Motor neuron (in vitro differentiated cells): ENCODE results near the gene SH3D19. TPM values are rescaled to one million over a fixed set of nuclear protein-coding genes. Genes with fewer than 3 reads are reported as not detected.

Experiments
- ATAC-seq, 8 experiments: fragments of 200-7000 bp; cut with Tn5 transposase; replicated peaks in 6 of 8; 2 replicates each; pipeline ENCODE4 v1.8.0; 2021; ENCODE audit warnings: mild to moderate bottlenecking in 8 of 8, moderate library complexity in 8 of 8
- H3K27ac ChIP-seq, 2 donors: fragments of 250-450 bp; sonication (Bioruptor Pico); 2 replicates each; pipeline ENCODE4 v1.9.0; 2021; ENCODE audit warnings: antibody characterized with exemption in 2 of 2, mild to moderate bottlenecking in 2 of 2, moderate library complexity in 1 of 2
- H3K4me1 ChIP-seq, 2 donors: fragments of 250-450 bp; sonication (Bioruptor Pico); replicated peaks in 1 of 2; 2 replicates each; pipeline ENCODE4 v1.6.1; 2021; ENCODE audit warnings: antibody characterized with exemption in 2 of 2, mild to moderate bottlenecking in 2 of 2, moderate library complexity in 1 of 2
- H3K4me3 ChIP-seq, 5 donors: fragments of 250-450 bp; sonication (Bioruptor Pico); 2 replicates each; pipeline ENCODE4 v1.9.0; 2021; ENCODE audit warnings: antibody characterized with exemption in 5 of 5, mild to moderate bottlenecking in 5 of 5, moderate library complexity in 4 of 5
- WGBS, 10 experiments: fragments of 450-650 bp; shearing (Covaris generic); methylation state at CpG; one replicate each; pipeline ENCODE4 v1.0.0; 2022; 5-methylcytosine and 5-hydroxymethylcytosine counted together
- in situ Hi-C, 9 experiments: fragments of 400-800 bp; cut with MboI; loops; one replicate each; pipeline ENCODE4 v1.15.0; 2021; ENCODE audit warnings: low sequenced_read_pairs in 9 of 9, low pct_unique_long_range_greater_than_20kb in 2 of 9; ENCODE audit not compliant: unreplicated experiment in 9 of 9
- total RNA-seq, 8 experiments: library from RNA; unstranded; fragments of 300-600 nt; gene quantifications; 2 replicates each; pipeline versions ENCODE4 v1.2.3 to v1.2.4, GENCODE V29; 2022

SH3D19 gene
- total RNA-seq, 8 experiments from 2014 or later: 3.4 to 28.9 (median 6.8) TPM

DNA sequence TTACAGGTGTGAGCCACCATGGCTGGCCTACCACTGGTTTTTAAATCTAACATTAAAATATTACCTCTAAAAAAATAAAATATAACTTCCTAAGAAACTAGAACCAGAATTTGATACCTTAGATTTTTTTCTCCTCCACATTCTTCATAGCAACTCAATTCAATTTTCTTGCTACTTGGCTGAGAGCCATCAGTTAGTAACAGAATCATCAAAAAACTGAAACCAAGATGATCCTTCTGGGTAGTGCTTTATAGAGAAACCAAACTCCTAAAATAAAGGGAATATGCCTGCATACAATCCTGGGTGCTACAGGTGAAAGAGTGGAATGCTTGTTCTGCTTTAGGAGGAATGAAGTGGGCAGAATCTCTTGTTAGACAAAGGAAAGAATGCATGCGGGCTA lies 161.6 kb downstream of the SH3D19 start:
- H3K4me1 ChIP-seq: no peaks in the 10 kb centered on the region
- in situ Hi-C loops: no loop called here
- H3K4me3 ChIP-seq: no peak overlapping the region
- no peak overlapping the region for H3K27ac ChIP-seq
- 86 to 100% (median 100%) methylated on average over 1 of the region's 1 CpG; no CpG with 5 or more reads in 1 of the 10 experiments for WGBS, 10 experiments
- no peak for ATAC-seq

GRCh38 chr4:151158979-151159378 lies 166.4 kb downstream of the SH3D19 start:
- no peak for ATAC-seq
- 83 to 100% (median 100%) methylated on average over 1 of the region's 1 CpG; no CpG with 5 or more reads in 2 of the 10 experiments for WGBS, 10 experiments
- Histone ChIP-seq H3K27ac (no peak overlapping the region), H3K4me1 (no peaks in the 10 kb centered on the region), H3K4me3 (no peak overlapping the region)
- in situ Hi-C loops: no loop called here

DNA sequence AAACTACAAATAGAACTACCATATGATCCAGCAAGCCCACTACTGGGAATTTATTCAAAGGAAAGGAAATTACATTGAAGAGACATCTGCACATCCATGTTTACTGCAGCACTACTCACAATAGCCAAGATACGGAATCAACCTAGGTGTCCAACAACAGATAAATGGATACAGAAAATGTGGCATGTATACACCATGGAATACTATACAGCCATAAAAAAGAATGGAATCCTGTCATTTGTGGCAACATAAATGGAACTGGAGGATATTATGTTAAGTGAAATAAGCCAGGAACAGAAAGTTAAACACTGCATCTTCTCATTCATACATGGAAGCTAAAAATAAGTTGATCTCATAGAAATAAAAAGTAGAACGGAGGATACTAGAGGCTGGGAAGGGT lies 167.9 kb downstream of the SH3D19 start:
- ATAC-seq: no peak
- in situ Hi-C loops: no loop called here
- no peak overlapping the region for H3K27ac ChIP-seq
- H3K4me3 ChIP-seq: no peak overlapping the region
- 88 to 100% (median 95%) methylated on average over 2 of the region's 2 CpGs; no CpG with 5 or more reads in 1 of the 10 experiments for WGBS, 10 experiments
- no peaks in the 10 kb centered on the region for H3K4me1 ChIP-seq

DNA sequence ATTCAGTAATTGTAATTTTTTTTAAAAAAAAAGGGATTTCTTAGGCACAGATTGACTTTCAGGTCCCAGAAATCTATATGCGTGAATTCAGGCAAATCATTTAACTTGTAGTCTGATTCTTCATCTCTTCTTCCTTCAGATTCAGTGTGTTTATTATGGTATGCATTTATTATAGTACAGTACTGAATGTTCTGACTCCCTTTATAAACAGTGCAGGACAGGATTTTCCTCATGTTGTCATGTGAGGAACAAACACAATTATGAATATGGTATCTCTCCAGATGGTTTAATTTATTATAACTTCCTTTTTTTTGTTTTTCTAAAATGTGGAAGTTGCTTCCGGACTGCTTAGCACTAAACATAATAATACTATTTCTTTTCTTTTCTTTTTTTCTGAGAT lies 171.8 kb downstream of the SH3D19 start:
- in situ Hi-C loops: no loop called here
- ATAC-seq: no peak
- no peak overlapping the region for H3K27ac ChIP-seq
- WGBS, 10 experiments: 18 to 100% (median 100%) methylated on average over 1 to 2 of the region's 2 CpGs
- no peaks in the 10 kb centered on the region for H3K4me1 ChIP-seq
- no peak overlapping the region for H3K4me3 ChIP-seq

GRCh38 chr4:151152028-151152427 lies 173.4 kb downstream of the SH3D19 start:
- in situ Hi-C loops: no loop called here
- ATAC-seq: peak in 1 of 8 experiments; percentile 55
- WGBS, 10 experiments: 0 to 88% (median 43%) methylated on average over 1 of the region's 1 CpG; no CpG with 5 or more reads in 3 of the 10 experiments
- no peaks in the 10 kb centered on the region for H3K4me1 ChIP-seq
- no peak overlapping the region for H3K27ac ChIP-seq
- H3K4me3 ChIP-seq: no peak overlapping the region

DNA sequence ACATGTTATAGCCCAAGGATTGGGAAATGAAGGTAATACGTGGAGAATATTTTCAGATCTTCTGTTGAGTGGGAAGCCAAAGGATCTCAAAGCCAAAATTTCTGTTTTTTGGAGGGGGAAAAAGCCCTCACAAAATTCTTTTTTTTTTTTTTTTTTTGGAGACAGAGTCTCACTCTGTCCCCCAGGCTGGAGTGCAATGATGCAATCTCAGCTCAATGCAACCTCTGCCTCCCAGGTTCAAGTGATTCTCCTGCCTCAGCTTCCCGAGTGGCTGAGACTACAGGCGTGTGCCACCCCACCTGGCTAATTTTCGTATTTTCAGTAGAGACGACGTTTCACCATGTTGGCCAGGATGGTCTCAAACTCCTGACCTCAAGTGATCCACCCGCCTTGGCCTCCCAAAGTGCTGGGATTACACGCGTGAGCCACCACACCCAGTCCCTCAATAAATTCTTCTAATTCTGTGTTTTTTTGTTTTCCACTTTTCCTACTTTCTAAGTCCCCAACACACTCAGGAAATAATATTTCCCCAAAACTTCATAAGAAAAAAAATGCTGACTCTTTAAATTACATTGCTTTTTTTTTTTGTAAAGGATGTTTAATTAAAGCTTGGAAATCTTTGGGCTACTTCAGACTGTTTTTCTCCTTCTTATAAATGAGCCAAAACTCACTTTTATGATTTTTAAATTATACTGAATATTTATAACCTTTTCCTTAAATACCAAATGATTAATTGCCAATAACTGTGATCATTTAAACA lies 174.4 kb downstream of the SH3D19 start:
- H3K27ac ChIP-seq: no peak overlapping the region
- H3K4me3 ChIP-seq: no peak overlapping the region
- H3K4me1 ChIP-seq: no peaks in the 10 kb centered on the region
- no peak for ATAC-seq
- 84 to 100% (median 90%) methylated on average over 1 to 9 of the region's 9 CpGs; no CpG with 5 or more reads in 1 of the 10 experiments for WGBS, 10 experiments
- in situ Hi-C loops: no loop called here

DNA sequence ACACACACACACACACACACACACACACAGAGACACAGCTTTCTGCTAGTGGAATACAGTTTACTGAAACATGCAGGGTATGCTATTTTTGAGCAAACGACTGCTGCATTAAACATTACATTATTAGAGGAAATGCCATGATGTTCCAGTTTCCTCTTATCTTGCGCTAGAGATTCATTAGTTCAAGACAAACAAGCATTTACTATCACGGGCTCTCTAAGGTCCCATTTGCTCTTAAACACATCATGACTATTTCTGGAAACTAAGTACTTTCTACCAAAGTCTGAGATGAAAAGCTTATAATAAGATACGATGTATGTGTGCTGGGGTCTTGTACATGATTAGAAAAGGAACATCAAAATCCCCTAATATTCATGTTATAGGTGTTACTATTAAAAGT lies 177.1 kb downstream of the SH3D19 start:
- no peak for ATAC-seq
- WGBS, 10 experiments: 20 to 100% (median 91%) methylated on average over 1 to 4 of the region's 4 CpGs
- no peak overlapping the region for H3K4me3 ChIP-seq
- H3K27ac ChIP-seq: no peak overlapping the region
- in situ Hi-C loops: loop anchor here in 2 of 9 experiments (25.0 kb wide), 2 partner anchors 214 to 464 kb away; no protein-coding TSS in a partner anchor
- no peaks in the 10 kb centered on the region for H3K4me1 ChIP-seq

- ATAC-seq: peak in 3 of 8 experiments; percentile 50 to 85 (median 55)
- no peaks in the 10 kb centered on the region for H3K4me1 ChIP-seq
- H3K4me3 ChIP-seq: no peak overlapping the region
- no peak overlapping the region for H3K27ac ChIP-seq
- 60 to 100% (median 81%) methylated on average over 1 to 2 of the region's 3 CpGs; no CpG with 5 or more reads in 2 of the 10 experiments for WGBS, 10 experiments
- in situ Hi-C loops: loop anchor here in 2 of 9 experiments (25.0 kb wide), 2 partner anchors 215 to 465 kb away; no protein-coding TSS in a partner anchor
These were observed 178.4 kb downstream of the SH3D19 start for GRCh38 chr4:151147000-151147399.

DNA sequence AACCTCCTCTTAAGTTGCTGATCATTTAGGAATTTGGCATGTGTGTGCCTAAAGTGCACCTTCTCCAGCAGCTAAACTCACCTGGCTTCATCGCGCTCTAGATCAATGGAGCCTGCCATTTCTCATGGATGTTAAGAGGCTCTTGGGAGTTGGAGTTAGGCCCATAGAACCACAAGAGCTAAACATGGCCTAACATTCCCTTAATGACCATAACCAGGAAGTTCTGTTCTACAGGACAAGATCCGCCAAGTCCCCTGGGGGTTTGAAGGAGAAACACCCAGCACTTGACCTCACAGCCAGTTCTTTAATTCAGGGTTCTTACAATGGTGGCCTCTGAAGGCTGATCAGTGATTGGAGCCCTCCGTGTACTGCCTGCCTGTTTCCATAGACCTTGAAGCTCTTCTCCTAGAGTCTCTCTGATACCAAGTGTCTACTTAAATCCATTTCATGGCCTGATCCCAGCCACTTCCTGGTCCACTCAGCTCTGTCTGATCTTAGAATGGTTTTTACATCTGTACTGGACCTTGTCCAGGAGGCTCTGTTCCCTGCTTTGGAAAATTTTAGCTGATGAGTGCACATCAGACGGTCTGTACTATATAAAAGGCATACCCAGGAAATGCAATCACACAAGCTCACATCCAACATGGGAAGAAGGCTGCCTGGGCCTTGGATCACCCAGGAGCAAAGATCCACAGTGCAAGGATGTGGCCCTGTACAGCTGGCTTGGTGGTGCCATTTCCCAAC lies 180.9 kb downstream of the SH3D19 start:
- in situ Hi-C loops: loop anchor here in 2 of 9 experiments (25.0 kb wide), 2 partner anchors 218 to 468 kb away; no protein-coding TSS in a partner anchor
- no peak for ATAC-seq
- H3K4me3 ChIP-seq: no peak overlapping the region
- 88 to 100% (median 100%) methylated on average over 1 to 3 of the region's 5 CpGs for WGBS, 10 experiments
- H3K27ac ChIP-seq: no peak overlapping the region
- H3K4me1 ChIP-seq: no peaks in the 10 kb centered on the region

GRCh38 chr4:151143811-151144210 lies 181.6 kb downstream of the SH3D19 start:
- no peak for ATAC-seq
- no peak overlapping the region for H3K27ac ChIP-seq
- in situ Hi-C loops: loop anchor here in 2 of 9 experiments (25.0 kb wide), 2 partner anchors 218 to 468 kb away; no protein-coding TSS in a partner anchor
- WGBS, 10 experiments: 81 to 100% (median 98%) methylated on average over 1 to 3 of the region's 3 CpGs; no CpG with 5 or more reads in 1 of the 10 experiments
- H3K4me3 ChIP-seq: no peak overlapping the region
- H3K4me1 ChIP-seq: no peaks in the 10 kb centered on the region

- no peak overlapping the region for H3K4me3 ChIP-seq
- no peak for ATAC-seq
- no peaks in the 10 kb centered on the region for H3K4me1 ChIP-seq
- no peak overlapping the region for H3K27ac ChIP-seq
- in situ Hi-C loops: loop anchor here in 2 of 9 experiments (25.0 kb wide), 2 partner anchors 219 to 469 kb away; no protein-coding TSS in a partner anchor
- WGBS, 10 experiments: 90 to 100% (median 100%) methylated on average over 1 to 2 of the region's 2 CpGs; no CpG with 5 or more reads in 3 of the 10 experiments
These were observed 182.2 kb downstream of the SH3D19 start for GRCh38 chr4:151143162-151143561.

- Histone ChIP-seq H3K27ac (no peak overlapping the region), H3K4me3 (no peak overlapping the region), H3K4me1 (no peaks in the 10 kb centered on the region)
- in situ Hi-C loops: loop anchor here in 2 of 9 experiments (25.0 kb wide), 2 partner anchors 220 to 470 kb away; no protein-coding TSS in a partner anchor
- WGBS, 10 experiments: 100% methylated on average over 1 of the region's 1 CpG; no CpG with 5 or more reads in 9 of the 10 experiments
- no peak for ATAC-seq
These were observed 182.6 kb downstream of the SH3D19 start for GRCh38 chr4:151142758-151143157.

- Histone ChIP-seq H3K27ac (no peak overlapping the region), H3K4me1 (no peaks in the 10 kb centered on the region), H3K4me3 (no peak overlapping the region)
- ATAC-seq: no peak
- in situ Hi-C loops: loop anchor here in 2 of 9 experiments (25.0 kb wide), 2 partner anchors 222 to 472 kb away; no protein-coding TSS in a partner anchor
- 88 to 100% (median 92%) methylated on average over 1 of the region's 1 CpG; no CpG with 5 or more reads in 6 of the 10 experiments for WGBS, 10 experiments
These were observed 185.6 kb downstream of the SH3D19 start for GRCh38 chr4:151139814-151140213.
